GM19452 (cell line): ENCODE data around the gene NT5DC1.
"Not testable (repeated sequence)": the region's sequence is repeated elsewhere in the genome, so short reads cannot be mapped to it uniquely, and the experiment has no call there.

Experiments
- ATAC-seq: cut with Tn5 transposase; IDR thresholded peaks from one replicate; pipeline ENCODE4 v1.9.1; 2021; ENCODE audit not compliant: unreplicated experiment

The NT5DC1 gene

GRCh38 chr6:116267836-116268588 is 167.4 kb downstream of the NT5DC1 start:
- ATAC-seq = peak; percentile 20

GRCh38 chr6:116268589-116269293 is 168.1 kb downstream of the NT5DC1 start:
- peak; percentile 82 for ATAC-seq

GRCh38 chr6:116271149-116271708 is 170.6 kb downstream of the NT5DC1 start:
- no peak for ATAC-seq

GRCh38 chr6:116277124-116277523 is 176.5 kb downstream of the NT5DC1 start:
- ATAC-seq = no peak

GRCh38 chr6:116278481-116278829 is 177.8 kb downstream of the NT5DC1 start:
- no peak for ATAC-seq

- peak; percentile 1 for ATAC-seq
Measured at GRCh38 chr6:116278854-116279231, 178.2 kb downstream of the NT5DC1 start.

GRCh38 chr6:116279232-116280160 is 178.8 kb downstream of the NT5DC1 start, which contains the start of gene TSPYL1:
TSPYL1 (minus strand) TSS chr6:116279930; CDS start chr6:116279830, 100 bp downstream.
- peak; percentile 94 for ATAC-seq

- ATAC-seq = no peak
Measured at GRCh38 chr6:116280161-116280932, 179.7 kb downstream of the NT5DC1 start.

GRCh38 chr6:116280933-116281316 is 180.3 kb downstream of the NT5DC1 start:
- ATAC-seq = no peak

- no peak for ATAC-seq
Measured at GRCh38 chr6:116282698-116283097, 182.0 kb downstream of the NT5DC1 start.

GRCh38 chr6:116283191-116283590 is 182.5 kb downstream of the NT5DC1 start:
- ATAC-seq = no peak

- ATAC-seq = not testable (repeated sequence)
Measured at GRCh38 chr6:116284984-116285383, 184.3 kb downstream of the NT5DC1 start.

- ATAC-seq = no peak
Measured at GRCh38 chr6:116286773-116287358, 186.2 kb downstream of the NT5DC1 start.

GRCh38 chr6:116287689-116288282 is 187.1 kb downstream of the NT5DC1 start:
- ATAC-seq = no peak

- ATAC-seq = no peak
Measured at GRCh38 chr6:116289876-116290275, 189.2 kb downstream of the NT5DC1 start.

- ATAC-seq = no peak
Measured at GRCh38 chr6:116290799-116291198, 190.1 kb downstream of the NT5DC1 start.

GRCh38 chr6:116291701-116292396 is 191.2 kb downstream of the NT5DC1 start:
- ATAC-seq = no peak

- no peak for ATAC-seq
Measured at GRCh38 chr6:116292553-116292952, 191.9 kb downstream of the NT5DC1 start.

GRCh38 chr6:116298273-116298672 is 197.6 kb downstream of the NT5DC1 start:
- ATAC-seq = no peak
